ENCODE measurements around the gene HDHD5.

Gene HDHD5

GRCh38 chr22:17118342-17118741 lies 40.7 kb downstream of the HDHD5 start:
- no peak for DNase-seq

DNA sequence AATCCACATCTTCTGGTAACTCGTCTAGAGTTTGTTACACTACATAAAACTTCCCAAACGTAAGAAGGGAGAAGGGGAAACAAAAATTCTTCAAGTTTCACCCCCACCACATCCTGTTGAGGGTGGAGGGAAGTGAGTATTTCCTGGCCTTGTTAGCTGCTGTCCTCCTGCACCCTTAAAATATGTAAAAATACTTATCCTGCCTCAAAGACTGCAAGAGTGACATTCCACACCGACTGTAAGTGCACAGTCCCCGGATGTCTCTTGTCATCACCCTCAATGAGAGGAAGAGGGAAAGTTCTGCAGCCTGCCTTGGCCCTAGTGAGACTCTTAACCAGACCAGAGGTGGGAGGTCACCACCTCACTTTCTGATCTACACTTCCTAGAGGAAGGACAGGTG lies 41.2 kb downstream of the HDHD5 start:
- no peak for DNase-seq

- no peak for DNase-seq
Observed at GRCh38 chr22:17117400-17117799, 41.7 kb downstream of the HDHD5 start.

DNA sequence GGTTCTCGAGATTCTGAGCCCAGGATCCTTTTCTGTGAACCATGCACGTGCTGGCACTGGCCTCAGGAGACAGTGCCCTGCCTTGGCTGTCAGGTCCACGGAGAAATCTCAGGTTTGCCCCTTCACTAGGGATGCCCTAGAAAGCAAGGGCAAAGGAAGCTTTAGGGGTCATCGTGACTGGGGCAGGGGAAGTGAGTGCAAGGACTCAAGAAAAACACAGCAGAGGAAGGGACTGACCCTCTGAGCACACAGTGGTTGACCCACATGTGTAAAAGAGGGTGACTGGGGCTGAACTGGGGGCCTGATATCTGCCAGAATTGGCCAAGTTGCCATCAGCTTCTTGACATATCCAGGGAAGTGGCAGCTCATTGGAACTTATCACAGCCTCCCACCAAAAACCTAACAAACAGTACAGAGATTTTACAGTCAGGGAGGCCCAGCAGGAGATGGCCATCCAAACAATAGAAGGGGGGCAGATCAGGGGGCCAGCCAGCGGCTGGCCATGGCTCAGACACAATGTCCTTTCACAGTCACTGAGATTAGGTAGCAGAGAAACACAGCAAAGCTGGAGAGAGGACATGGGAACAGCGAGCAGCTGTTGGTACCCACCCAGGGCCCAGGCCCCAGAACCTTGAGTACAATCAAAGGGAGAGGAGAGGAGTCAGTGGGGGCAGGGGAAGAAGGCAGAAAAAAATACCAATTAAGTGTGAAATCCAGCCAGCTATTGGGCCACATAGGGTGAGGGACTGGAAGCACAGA lies 42.3 kb downstream of the HDHD5 start:
- DNase-seq: no peak

DNA sequence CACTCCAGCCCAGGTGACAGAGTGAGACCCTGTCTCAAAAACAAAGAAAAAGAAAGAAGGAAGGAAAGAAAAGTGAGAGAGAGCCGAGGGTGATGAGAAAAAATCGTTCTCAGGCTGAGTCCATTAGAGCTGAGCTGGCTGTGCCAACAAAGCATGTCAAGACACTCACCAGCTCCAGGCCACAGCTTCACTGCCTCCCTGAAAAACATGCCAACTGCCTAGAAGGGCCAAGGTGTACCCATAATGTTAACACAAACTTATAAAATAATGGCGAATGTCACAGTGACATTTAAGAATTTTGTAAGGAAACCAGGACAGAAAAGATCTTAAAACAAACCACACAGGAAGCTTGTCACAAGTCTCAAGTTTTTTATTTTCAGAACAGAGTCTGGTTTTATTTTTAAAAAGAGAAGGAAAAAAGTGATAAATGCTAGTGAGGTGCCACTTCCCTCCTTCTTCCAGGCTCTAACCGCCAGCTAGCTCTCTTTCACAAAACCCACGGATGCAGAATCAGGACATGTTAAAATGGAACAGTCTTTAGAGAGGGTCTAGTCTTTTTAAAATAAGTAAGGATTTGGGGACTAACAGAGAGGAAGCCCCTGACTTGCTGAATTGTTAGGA lies 43.0 kb downstream of the HDHD5 start:
- no peak for DNase-seq

- DNase-seq: no peak
Observed at GRCh38 chr22:17115236-17115635, 43.8 kb downstream of the HDHD5 start.

- no peak for DNase-seq
Observed at GRCh38 chr22:17114898-17115235, 44.2 kb downstream of the HDHD5 start.

DNA sequence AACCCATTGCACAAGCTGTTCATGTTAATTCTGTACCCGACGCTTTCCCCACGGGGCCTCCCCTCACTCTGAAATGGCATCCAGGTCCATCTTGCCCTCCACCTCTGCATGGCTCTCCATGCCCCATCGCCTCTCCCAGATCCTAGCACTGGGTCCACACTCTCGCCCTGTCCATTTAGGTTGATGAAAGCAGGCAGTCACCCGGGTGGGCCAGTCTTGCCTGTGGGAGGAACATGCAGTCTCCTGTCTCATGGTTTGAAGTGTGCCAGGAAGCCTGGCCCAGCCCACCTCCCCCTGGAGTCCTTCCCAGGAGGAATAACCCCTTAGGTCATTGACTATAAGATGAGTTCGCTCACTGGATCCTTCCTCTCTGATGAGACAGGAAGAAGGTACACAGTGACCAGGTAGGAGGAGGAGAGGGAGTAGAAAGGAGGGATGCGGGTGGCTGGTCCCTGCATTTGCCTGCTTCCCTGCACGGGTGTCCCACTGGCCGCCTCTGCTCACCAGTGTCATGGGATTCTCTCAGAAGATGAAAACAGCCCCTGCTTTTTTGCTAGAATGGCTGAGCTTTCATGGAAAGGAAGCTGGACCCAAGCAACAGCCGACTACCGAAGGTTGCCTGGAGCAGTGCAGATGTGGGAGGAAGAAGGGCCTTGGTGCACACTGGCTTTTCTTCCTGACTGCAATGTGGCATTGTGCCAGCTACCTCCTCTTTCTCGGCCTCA lies 44.7 kb downstream of the HDHD5 start:
- DNase-seq: no peak

DNA sequence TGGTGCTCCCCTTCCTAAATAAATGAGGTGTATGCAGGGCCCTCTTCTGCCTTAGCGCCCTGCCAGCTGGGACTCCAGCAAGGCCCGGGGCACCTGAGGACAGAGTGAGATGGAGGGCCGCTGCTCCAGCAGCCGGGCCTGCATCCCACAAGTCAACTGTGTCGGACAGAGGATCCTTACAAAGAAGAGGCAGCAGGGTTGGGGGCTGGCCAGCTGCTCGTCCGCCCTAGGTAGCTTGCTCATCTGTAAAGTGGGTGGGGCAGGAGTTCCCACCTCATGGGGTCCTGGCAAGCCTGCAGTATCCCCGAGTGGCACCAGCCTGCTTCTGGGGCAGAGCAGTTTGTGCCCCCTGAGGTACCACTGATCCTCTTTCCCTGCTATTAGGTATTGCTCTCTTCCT lies 45.5 kb downstream of the HDHD5 start:
- DNase-seq: no peak

DNA sequence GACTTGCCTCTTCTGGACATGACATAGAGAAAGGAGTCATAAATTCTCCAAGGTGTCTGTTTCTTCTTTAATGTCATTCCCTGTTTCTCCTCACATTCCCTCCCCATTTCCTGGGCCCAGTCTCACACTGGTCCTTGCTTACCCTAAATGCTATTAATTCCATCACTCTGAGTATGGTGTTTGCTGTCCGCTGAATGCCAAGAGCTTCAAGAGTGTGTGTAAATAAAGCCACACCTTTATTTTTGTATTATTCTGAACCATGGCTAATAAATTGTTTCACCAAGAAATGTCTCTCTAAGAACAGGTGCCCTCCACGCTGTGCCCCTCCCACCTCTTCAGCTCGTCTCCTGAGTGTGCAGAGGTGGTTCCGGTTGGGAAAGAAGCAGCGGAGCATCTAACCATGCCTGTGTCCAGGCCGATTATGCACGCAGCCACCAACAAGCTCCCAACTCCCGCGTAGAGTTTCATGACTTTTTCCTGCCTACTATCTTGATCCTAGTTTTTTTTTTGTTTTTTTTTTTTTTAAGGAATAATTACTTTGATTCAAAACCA lies 46.5 kb downstream of the HDHD5 start:
- DNase-seq: no peak

GRCh38 chr22:17110791-17111550 lies 48.1 kb downstream of the HDHD5 start:
- no peak for DNase-seq

GRCh38 chr22:17109976-17110375 lies 49.1 kb downstream of the HDHD5 start:
- no peak for DNase-seq

GRCh38 chr22:17109113-17109865 lies 49.8 kb downstream of the HDHD5 start:
- DNase-seq: no peak

- no peak for DNase-seq
Observed at GRCh38 chr22:17108256-17109112, 50.6 kb downstream of the HDHD5 start.

DNA sequence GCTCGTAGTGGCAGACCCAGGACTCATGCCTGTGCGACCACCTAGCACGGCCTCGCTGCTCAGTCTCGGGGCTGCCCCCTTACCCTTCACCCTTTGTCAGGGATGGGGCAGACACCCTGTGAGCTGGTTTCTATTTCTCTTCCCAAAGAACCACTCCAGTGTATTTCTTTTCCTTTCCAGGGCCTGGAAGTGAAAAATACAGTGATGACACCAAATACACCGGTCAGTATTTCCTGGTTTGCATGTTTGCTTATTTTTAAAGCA lies 51.6 kb downstream of the HDHD5 start:
- DNase-seq: no peak

GRCh38 chr22:17106785-17107546 lies 52.1 kb downstream of the HDHD5 start:
- DNase-seq: no peak

DNA sequence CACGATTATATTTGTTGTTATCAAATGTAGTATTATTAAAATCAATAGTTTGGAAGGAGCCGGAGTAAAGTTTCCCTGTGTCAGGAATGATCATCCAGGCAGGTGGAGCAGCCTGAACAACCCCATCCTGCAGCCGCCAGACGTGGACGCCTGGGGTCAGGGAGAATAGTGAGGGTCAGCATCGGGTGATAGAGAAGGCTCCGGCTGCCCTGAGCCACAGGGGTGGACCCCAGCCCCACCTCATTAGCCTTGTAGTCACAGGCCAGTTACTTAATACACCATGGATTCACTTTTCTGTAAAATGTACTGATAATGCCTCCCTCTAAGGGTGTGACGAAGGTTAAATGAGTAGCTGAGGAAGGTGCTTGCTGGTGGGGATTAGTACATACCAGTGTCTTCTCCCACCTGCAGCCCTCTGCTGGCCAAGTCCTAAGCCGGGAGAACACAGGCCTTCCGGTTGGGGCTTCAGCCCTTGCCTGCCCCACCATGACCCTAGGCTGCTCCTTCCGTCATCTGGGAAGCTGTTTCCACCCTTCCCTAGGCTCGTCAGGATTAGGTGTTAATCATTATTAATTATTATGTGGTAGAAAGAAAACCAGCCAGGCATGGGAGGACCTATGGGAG lies 52.8 kb downstream of the HDHD5 start:
- DNase-seq: no peak

- no peak for DNase-seq
Observed at GRCh38 chr22:17105143-17106129, 53.6 kb downstream of the HDHD5 start.

DNA sequence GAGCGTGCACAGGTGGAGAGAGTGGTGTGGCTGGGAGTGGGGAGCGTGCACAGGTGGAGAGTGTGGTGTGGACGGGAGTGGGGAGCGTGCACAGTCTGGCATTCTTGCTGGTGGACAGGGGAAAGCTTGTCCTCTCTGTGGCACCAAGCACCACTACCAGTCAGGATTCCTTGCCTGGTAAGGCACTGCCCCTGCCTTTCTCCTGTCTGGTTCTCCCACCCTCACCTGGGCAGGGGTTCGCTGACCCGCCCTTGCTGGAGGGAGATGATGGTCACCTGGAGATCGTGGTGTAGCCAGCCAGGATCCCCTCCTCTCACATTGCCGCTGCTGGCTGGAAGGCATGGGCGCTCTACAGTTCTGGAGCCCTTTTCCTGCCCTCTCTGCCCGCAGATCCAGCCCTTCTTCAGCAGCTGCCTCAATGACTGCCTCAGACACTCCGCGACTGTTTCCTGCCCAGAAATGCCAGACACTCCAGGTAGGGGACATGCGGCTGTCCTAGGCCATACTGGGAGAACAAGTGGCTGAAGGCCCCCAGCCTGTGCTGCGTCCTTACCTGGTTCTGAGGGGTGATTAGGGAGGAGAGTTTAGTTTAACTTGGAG lies 54.6 kb downstream of the HDHD5 start:
- DNase-seq: no peak

Measured in right hindlimb (tissue), 1 donor.